Stimulated activated effector memory CD8-positive, alpha-beta T cell treated with anti-CD3 and anti-CD28 coated beads, Interleukin-12 subunit alpha, Interleukin-12 subunit beta, amount 100 ng/mL, for 72 hours (primary cell): Measurements from ENCODE around the gene CALHM4.
A peak's percentile ranks its signal among the peaks of the same experiment; 100 is the strongest.

Experiments
- ATAC-seq: fragments of 150-1000 bp; cut with Tn5 transposase; 2 replicates; pipeline ENCODE4 v1.10.0; 2021
- DNase-seq, 2 donors: peaks; one replicate each; pipeline ENCODE4 v3.0.0; 2021 to 2022; ENCODE audit warnings: low spot score in 2 of 2
- H3K27ac Mint-ChIP-seq: one replicate; pipeline ENCODE4 v1.8.0; 2022; ENCODE audit warnings: mild to moderate bottlenecking, mixed read lengths
- H3K36me3 Mint-ChIP-seq: one replicate; pipeline ENCODE4 v1.8.0; 2022; ENCODE audit warnings: mild to moderate bottlenecking, mixed read lengths
- H3K4me1 Mint-ChIP-seq: one replicate; pipeline ENCODE4 v1.8.0; 2022; ENCODE audit warnings: mixed read lengths
- H3K4me3 Mint-ChIP-seq: one replicate; pipeline ENCODE4 v1.8.0; 2022; ENCODE audit warnings: mild to moderate bottlenecking, mixed read lengths
- H3K9me3 Mint-ChIP-seq: one replicate; pipeline ENCODE4 v1.8.0; 2022; ENCODE audit warnings: mixed read lengths

CALHM4 gene

GRCh38 chr6:116530436-116530835 lies 23.1 kb upstream of the CALHM4 start:
- H3K4me1 Mint-ChIP-seq, result no peaks in the 10 kb centered on the region
- no peaks in the 10 kb centered on the region for H3K9me3 Mint-ChIP-seq
- DNase-seq (no peak), ATAC-seq (no peak)
- H3K4me3 Mint-ChIP-seq, result no peak overlapping the region
- no peaks in the 10 kb centered on the region for H3K36me3 Mint-ChIP-seq
- H3K27ac Mint-ChIP-seq, result no peak overlapping the region

- ATAC-seq (peak; percentile 87), DNase-seq (peak; percentile 33 to 74)
- H3K36me3 Mint-ChIP-seq, result no peaks in the 10 kb centered on the region
- H3K9me3 Mint-ChIP-seq, result no peaks in the 10 kb centered on the region
- H3K27ac Mint-ChIP-seq, result no peak overlapping the region
- H3K4me1 Mint-ChIP-seq, result no peaks in the 10 kb centered on the region
- no peak overlapping the region for H3K4me3 Mint-ChIP-seq
Measured at GRCh38 chr6:116531675-116532570, 21.6 kb upstream of the CALHM4 start.

- H3K4me3 Mint-ChIP-seq, result no peak overlapping the region
Measured at GRCh38 chr6:116533233-116533957, 20.2 kb upstream of the CALHM4 start.

GRCh38 chr6:116535109-116535508 lies 18.4 kb upstream of the CALHM4 start:
- ATAC-seq (no peak), DNase-seq (no peak)
- no peak overlapping the region for H3K27ac Mint-ChIP-seq
- no peaks in the 10 kb centered on the region for H3K36me3 Mint-ChIP-seq
- no peaks in the 10 kb centered on the region for H3K4me1 Mint-ChIP-seq
- no peaks in the 10 kb centered on the region for H3K9me3 Mint-ChIP-seq
- no peak overlapping the region for H3K4me3 Mint-ChIP-seq

More at GRCh38 chr6:116533233-116533957, 20.2 kb upstream of the CALHM4 start:
- no peaks in the 10 kb centered on the region for H3K4me1 Mint-ChIP-seq
- H3K9me3 Mint-ChIP-seq, result no peaks in the 10 kb centered on the region
- no peaks in the 10 kb centered on the region for H3K36me3 Mint-ChIP-seq
- DNase-seq (no peak), ATAC-seq (no peak)
- no peak overlapping the region for H3K27ac Mint-ChIP-seq

- ATAC-seq (peak; percentile 69), DNase-seq (peak; percentile 8 to 52)
- H3K4me3 Mint-ChIP-seq, result no peak overlapping the region
- no peaks in the 10 kb centered on the region for H3K36me3 Mint-ChIP-seq
- no peaks in the 10 kb centered on the region for H3K4me1 Mint-ChIP-seq
- H3K9me3 Mint-ChIP-seq, result no peaks in the 10 kb centered on the region
- H3K27ac Mint-ChIP-seq, result no peak overlapping the region
Measured at GRCh38 chr6:116536216-116536621, 17.3 kb upstream of the CALHM4 start.

GRCh38 chr6:116542426-116542825 lies 11.1 kb upstream of the CALHM4 start:
- Mint-ChIP-seq H3K4me1 (no peaks in the 10 kb centered on the region), H3K27ac (no peak overlapping the region), H3K4me3 (no peak overlapping the region), H3K9me3 (no peaks in the 10 kb centered on the region), H3K36me3 (no peaks in the 10 kb centered on the region)
- ATAC-seq, result no peak
- no peak for DNase-seq

- Mint-ChIP-seq H3K27ac (no peak overlapping the region), H3K4me1 (no peaks in the 10 kb centered on the region)
Measured at GRCh38 chr6:116543149-116543548, 10.4 kb upstream of the CALHM4 start.

GRCh38 chr6:116545651-116546050 lies 7.9 kb upstream of the CALHM4 start, which contains the start of gene TRAPPC3L:
Gene TRAPPC3L (minus strand): TSS chr6:116545684. CDS start chr6:116545514, 170 bp downstream.
- no peaks in the 10 kb centered on the region for H3K9me3 Mint-ChIP-seq
- no peak for DNase-seq
- no peak within 1 kb of the TSS for H3K27ac Mint-ChIP-seq
- no peak for ATAC-seq
- H3K4me3 Mint-ChIP-seq, result no peak within 1 kb of the TSS
- no peaks in the 10 kb centered on the region for H3K36me3 Mint-ChIP-seq
- H3K4me1 Mint-ChIP-seq, result no peaks in the 10 kb centered on the region

More at GRCh38 chr6:116543149-116543548, 10.4 kb upstream of the CALHM4 start:
- Mint-ChIP-seq H3K9me3 (no peaks in the 10 kb centered on the region), H3K36me3 (no peaks in the 10 kb centered on the region), H3K4me3 (no peak overlapping the region)
- no peak for DNase-seq
- ATAC-seq, result no peak

GRCh38 chr6:116547358-116547757 lies 6.2 kb upstream of the CALHM4 start:
- H3K4me1 Mint-ChIP-seq, result no peaks in the 10 kb centered on the region
- H3K9me3 Mint-ChIP-seq, result no peaks in the 10 kb centered on the region
- H3K36me3 Mint-ChIP-seq, result no peaks in the 10 kb centered on the region
- no peak overlapping the region for H3K4me3 Mint-ChIP-seq
- ATAC-seq (no peak), DNase-seq (no peak)
- H3K27ac Mint-ChIP-seq, result no peak overlapping the region

GRCh38 chr6:116550796-116551195 lies 2.8 kb upstream of the CALHM4 start:
- DNase-seq (no peak), ATAC-seq (no peak)
- no peaks in the 10 kb centered on the region for H3K36me3 Mint-ChIP-seq
- no peaks in the 10 kb centered on the region for H3K4me1 Mint-ChIP-seq
- no peak overlapping the region for H3K4me3 Mint-ChIP-seq
- no peak overlapping the region for H3K27ac Mint-ChIP-seq
- no peaks in the 10 kb centered on the region for H3K9me3 Mint-ChIP-seq

- no peak overlapping the region for H3K4me3 Mint-ChIP-seq
- ATAC-seq, result no peak
- no peaks in the 10 kb centered on the region for H3K4me1 Mint-ChIP-seq
- DNase-seq, result no peak
- H3K36me3 Mint-ChIP-seq, result no peaks in the 10 kb centered on the region
- H3K27ac Mint-ChIP-seq, result no peak overlapping the region
- H3K9me3 Mint-ChIP-seq, result no peaks in the 10 kb centered on the region
Measured at GRCh38 chr6:116556065-116556464, 2.5 kb downstream of the CALHM4 start.

GRCh38 chr6:116556814-116557415 lies 3.4 kb downstream of the CALHM4 start:
- ATAC-seq (no peak), DNase-seq (no peak)
- Mint-ChIP-seq H3K4me1 (no peaks in the 10 kb centered on the region), H3K27ac (no peak overlapping the region), H3K9me3 (no peaks in the 10 kb centered on the region), H3K4me3 (no peak overlapping the region), H3K36me3 (no peaks in the 10 kb centered on the region)

- no peaks in the 10 kb centered on the region for H3K4me1 Mint-ChIP-seq
- no peak for ATAC-seq
Measured at GRCh38 chr6:116557893-116558292, 4.3 kb downstream of the CALHM4 start.

GRCh38 chr6:116560130-116560529 lies 6.6 kb downstream of the CALHM4 start:
- no peaks in the 10 kb centered on the region for H3K9me3 Mint-ChIP-seq

More at GRCh38 chr6:116557893-116558292, 4.3 kb downstream of the CALHM4 start:
- DNase-seq, result no peak
- Mint-ChIP-seq H3K27ac (no peak overlapping the region), H3K36me3 (no peaks in the 10 kb centered on the region), H3K9me3 (no peaks in the 10 kb centered on the region), H3K4me3 (no peak overlapping the region)

GRCh38 chr6:116561377-116562018 lies 7.9 kb downstream of the CALHM4 start:
- Mint-ChIP-seq H3K36me3 (no peaks in the 10 kb centered on the region), H3K9me3 (no peaks in the 10 kb centered on the region), H3K27ac (no peak overlapping the region), H3K4me3 (no peak overlapping the region), H3K4me1 (no peaks in the 10 kb centered on the region)
- DNase-seq (peak; percentile 43 to 81), ATAC-seq (peak; percentile 67)

More at GRCh38 chr6:116560130-116560529, 6.6 kb downstream of the CALHM4 start:
- Mint-ChIP-seq H3K4me3 (no peak overlapping the region), H3K4me1 (no peaks in the 10 kb centered on the region), H3K36me3 (no peaks in the 10 kb centered on the region), H3K27ac (no peak overlapping the region)
- DNase-seq (no peak), ATAC-seq (no peak)
